ENCODE data around the gene CLDN18. TPM values are rescaled to one million over a fixed set of nuclear protein-coding genes. Genes with fewer than 3 reads are reported as not detected.
A peak's percentile ranks its signal among the peaks of the same experiment; 100 is the strongest.

The CLDN18 gene
- total RNA-seq, 1 experiment from 2014 or later = 0.17 TPM

DNA sequence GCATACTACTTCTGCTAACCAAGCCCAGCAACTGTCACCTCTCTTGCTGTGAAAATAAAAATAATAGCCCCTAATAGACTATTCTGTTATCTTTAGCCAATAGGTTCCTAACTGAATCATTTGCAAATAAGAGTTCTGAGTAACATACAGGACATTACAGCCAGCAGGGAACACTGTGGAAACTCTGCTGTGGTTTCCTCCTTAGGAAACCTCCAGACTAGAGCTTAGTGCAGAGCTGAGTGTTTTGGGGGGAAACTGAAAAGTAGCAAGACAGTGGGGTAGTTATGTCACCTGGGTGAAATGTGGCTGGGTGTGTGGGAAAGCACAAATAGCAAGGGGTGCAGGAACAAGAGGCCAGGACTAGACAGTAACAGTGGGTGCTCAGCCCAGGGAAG, 73.0 kb downstream of the CLDN18 start:
- peaks cover 6 to 9% of the 10 kb centered on the region in 2 experiments; a peak in 1 of 4 replicates for H3K36me3 ChIP-seq (ENCODE audit: control insufficient read depth in 1 of 2, insufficient read depth in 2 of 2, low read length in 2 of 2)
- ChIA-PET POLR2A (interaction anchor here (1.0 kb wide), 1 partner anchor 33 kb away, joined by 3 read pairs; the partner anchor contains the start of gene DZIP1L), RAD21 (ENCODE audit: low non-redundant PET in 1 of 2, low total read pairs in 2 of 2, uncharacterized antibody in 2 of 2, unreplicated experiment in 2 of 2) (no interaction called here), CTCF (interaction anchor here (1.2 kb wide), 1 partner anchor 14 kb away, joined by 3 read pairs; no protein-coding TSS in a partner anchor)
- intact Hi-C loops (cut with micrococcal nuclease) = no loop called here
- H4K20me1 ChIP-seq (ENCODE audit: insufficient read depth) = no peaks in the 10 kb centered on the region
- no TSS peak for BruUV-seq (replicated peaks)
- DNase-seq (ENCODE audit: low read depth, low spot score) = no peak
- H3K9me3 ChIP-seq (ENCODE audit: control insufficient read depth in 1 of 2, insufficient read depth in 1 of 2, low read depth in 1 of 2, low read length in 2 of 2) = no peaks in the 10 kb centered on the region
- no peaks in the 10 kb centered on the region for H3K27me3 ChIP-seq (ENCODE audit: insufficient read depth, low read length)
- H3K9me2 ChIP-seq (ENCODE audit: insufficient read depth) = no peaks in the 10 kb centered on the region
- H3K9ac ChIP-seq (ENCODE audit: low read length) = no peak overlapping the region
- H3K27ac ChIP-seq (ENCODE audit: low read depth, low read length) = no peak overlapping the region
- no peak overlapping the region for H3K4me3 ChIP-seq (replicated peaks in 1 of 2; ENCODE audit: low read depth in 1 of 2, low read length in 2 of 2)
- ATAC-seq = no peak
- TF ChIP-seq, protein P1, sequence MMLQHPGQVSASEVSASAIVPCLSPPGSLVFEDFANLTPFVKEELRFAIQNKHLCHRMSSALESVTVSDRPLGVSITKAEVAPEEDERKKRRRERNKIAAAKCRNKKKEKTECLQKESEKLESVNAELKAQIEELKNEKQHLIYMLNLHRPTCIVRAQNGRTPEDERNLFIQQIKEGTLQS (IDR thresholded peaks at IDR 0.05) = no peak
- TF ChIP-seq EGR1 (IDR thresholded peaks at IDR 0.05; ENCODE audit: low read depth) = no peak
- TF ChIP-seq SRF (IDR thresholded peaks at IDR 0.05; ENCODE audit: low read depth) = no peak
- no peak for TF ChIP-seq TCF7L2 (IDR thresholded peaks at IDR 0.05; ENCODE audit: borderline replicate concordance, extremely low read depth, insufficient read depth, insufficient read length)
- TF ChIP-seq RAD21 (IDR thresholded peaks at IDR 0.05; ENCODE audit: low read depth) = no peak
- no peak for TF ChIP-seq ZFX (IDR thresholded peaks at IDR 0.05)
- no peak for TF ChIP-seq POLR2A (IDR thresholded peaks at IDR 0.05; ENCODE audit: borderline replicate concordance, extremely low read depth, insufficient read depth, insufficient read length)
- TF ChIP-seq SIN3A (IDR thresholded peaks at IDR 0.05; ENCODE audit: low read depth) = no peak
- TF ChIP-seq, protein P2, sequence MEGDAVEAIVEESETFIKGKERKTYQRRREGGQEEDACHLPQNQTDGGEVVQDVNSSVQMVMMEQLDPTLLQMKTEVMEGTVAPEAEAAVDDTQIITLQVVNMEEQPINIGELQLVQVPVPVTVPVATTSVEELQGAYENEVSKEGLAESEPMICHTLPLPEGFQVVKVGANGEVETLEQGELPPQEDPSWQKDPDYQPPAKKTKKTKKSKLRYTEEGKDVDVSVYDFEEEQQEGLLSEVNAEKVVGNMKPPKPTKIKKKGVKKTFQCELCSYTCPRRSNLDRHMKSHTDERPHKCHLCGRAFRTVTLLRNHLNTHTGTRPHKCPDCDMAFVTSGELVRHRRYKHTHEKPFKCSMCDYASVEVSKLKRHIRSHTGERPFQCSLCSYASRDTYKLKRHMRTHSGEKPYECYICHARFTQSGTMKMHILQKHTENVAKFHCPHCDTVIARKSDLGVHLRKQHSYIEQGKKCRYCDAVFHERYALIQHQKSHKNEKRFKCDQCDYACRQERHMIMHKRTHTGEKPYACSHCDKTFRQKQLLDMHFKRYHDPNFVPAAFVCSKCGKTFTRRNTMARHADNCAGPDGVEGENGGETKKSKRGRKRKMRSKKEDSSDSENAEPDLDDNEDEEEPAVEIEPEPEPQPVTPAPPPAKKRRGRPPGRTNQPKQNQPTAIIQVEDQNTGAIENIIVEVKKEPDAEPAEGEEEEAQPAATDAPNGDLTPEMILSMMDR (IDR thresholded peaks at IDR 0.05 in 2 of 3, conservative IDR thresholded peaks at IDR 0.05 in 1 of 3; ENCODE audit: borderline replicate concordance in 1 of 3, insufficient read depth in 1 of 3, low read depth in 2 of 3, low read length in 2 of 3) = no peak
- TF ChIP-seq, protein P3, sequence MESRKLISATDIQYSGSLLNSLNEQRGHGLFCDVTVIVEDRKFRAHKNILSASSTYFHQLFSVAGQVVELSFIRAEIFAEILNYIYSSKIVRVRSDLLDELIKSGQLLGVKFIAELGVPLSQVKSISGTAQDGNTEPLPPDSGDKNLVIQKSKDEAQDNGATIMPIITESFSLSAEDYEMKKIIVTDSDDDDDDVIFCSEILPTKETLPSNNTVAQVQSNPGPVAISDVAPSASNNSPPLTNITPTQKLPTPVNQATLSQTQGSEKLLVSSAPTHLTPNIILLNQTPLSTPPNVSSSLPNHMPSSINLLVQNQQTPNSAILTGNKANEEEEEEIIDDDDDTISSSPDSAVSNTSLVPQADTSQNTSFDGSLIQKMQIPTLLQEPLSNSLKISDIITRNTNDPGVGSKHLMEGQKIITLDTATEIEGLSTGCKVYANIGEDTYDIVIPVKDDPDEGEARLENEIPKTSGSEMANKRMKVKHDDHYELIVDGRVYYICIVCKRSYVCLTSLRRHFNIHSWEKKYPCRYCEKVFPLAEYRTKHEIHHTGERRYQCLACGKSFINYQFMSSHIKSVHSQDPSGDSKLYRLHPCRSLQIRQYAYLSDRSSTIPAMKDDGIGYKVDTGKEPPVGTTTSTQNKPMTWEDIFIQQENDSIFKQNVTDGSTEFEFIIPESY (IDR thresholded peaks at IDR 0.05; ENCODE audit: extremely low read depth, insufficient replicate concordance, low read length) = no peak
- H3K4me2 ChIP-seq (ENCODE audit: low read length) = peak overlapping the region; percentile 45
- H2AFZ ChIP-seq (ENCODE audit: low read depth, low read length, poor library complexity, severe bottlenecking) = no peak overlapping the region
- peaks cover 24 to 41% of the 10 kb centered on the region in 2 experiments for H3K4me1 ChIP-seq (ENCODE audit: control insufficient read depth in 1 of 2, insufficient read depth in 2 of 2, low read length in 2 of 2)
- no peaks in the 10 kb centered on the region for H3K79me2 ChIP-seq (ENCODE audit: insufficient read depth, low read length)

Other genes starting within 250 kb of the CLDN18 start
- not detected for gene SOX14, start 245.8 kb upstream of the CLDN18 start, total RNA-seq (2021; ENCODE audit: unreplicated experiment)
- 9.6 TPM for gene DZIP1L, start 105.4 kb downstream of the CLDN18 start, total RNA-seq (2021; ENCODE audit: unreplicated experiment)
- gene A4GNT, start 122.2 kb downstream of the CLDN18 start, total RNA-seq (2021; ENCODE audit: unreplicated experiment) = not detected
- 21.6 TPM for gene DBR1, start 164.8 kb downstream of the CLDN18 start, total RNA-seq (2021; ENCODE audit: unreplicated experiment)
- gene ARMC8, start 177.1 kb downstream of the CLDN18 start, total RNA-seq (2021; ENCODE audit: unreplicated experiment) = 36.2 TPM

Data from HCT116 (cell line).